H9 (cell line): ENCODE results near the gene STK38L. TPM values are rescaled to one million over a fixed set of nuclear protein-coding genes. Genes with fewer than 3 reads are reported as not detected.

ENCODE experiments used
- DNase-seq: peaks from one replicate; pipeline ENCODE4 v3.0.0-alpha.2; 2017
- H2AFZ ChIP-seq: one replicate; pipeline ENCODE4 v1.6.1; 2013; ENCODE audit warnings: mild to moderate bottlenecking, low read length, control low read depth, moderate library complexity
- H2AK5ac ChIP-seq: 2 replicates; pipeline ENCODE4 v1.6.1; 2013; ENCODE audit warnings: low read length, control low read depth, mixed read lengths; ENCODE audit not compliant: insufficient read length
- H2BK120ac ChIP-seq: one replicate; pipeline ENCODE4 v1.6.1; 2013; ENCODE audit warnings: low read depth, mild to moderate bottlenecking, low read length, control low read depth, inconsistent platforms; ENCODE audit not compliant: poor library complexity, severe bottlenecking
- H2BK12ac ChIP-seq: 2 replicates; pipeline ENCODE4 v1.6.1; 2013; ENCODE audit warnings: low read length, control low read depth, mixed read lengths, low read depth; ENCODE audit not compliant: insufficient read length
- H2BK15ac ChIP-seq: 2 replicates; pipeline ENCODE4 v1.6.1; 2013; ENCODE audit warnings: low read depth, low read length, control low read depth
- H2BK20ac ChIP-seq: one replicate; pipeline ENCODE4 v1.6.1; 2013; ENCODE audit warnings: low read depth, mild to moderate bottlenecking, low read length, control low read depth, inconsistent platforms; ENCODE audit not compliant: poor library complexity, severe bottlenecking
- H2BK5ac ChIP-seq: 2 replicates; pipeline ENCODE4 v1.6.1; 2013; ENCODE audit warnings: low read length, control low read depth, mixed read lengths; ENCODE audit not compliant: insufficient read length
- H3K14ac ChIP-seq: 2 replicates; pipeline ENCODE4 v1.6.1; 2013; ENCODE audit warnings: low read length, control low read depth; ENCODE audit not compliant: insufficient read depth
- H3K18ac ChIP-seq: 2 replicates; pipeline ENCODE4 v1.6.1; 2013; ENCODE audit warnings: low read depth, mild to moderate bottlenecking, mixed read lengths, low read length, control low read depth; ENCODE audit not compliant: insufficient read length
- H3K23ac ChIP-seq: 2 replicates; pipeline ENCODE4 v1.6.1; 2013; ENCODE audit warnings: low read length, control low read depth, mixed read lengths, low read depth; ENCODE audit not compliant: insufficient read length
- H3K23me2 ChIP-seq: 2 replicates; pipeline ENCODE4 v1.6.1; 2013; ENCODE audit warnings: low read depth, mild to moderate bottlenecking, mixed read lengths, low read length, control low read depth; ENCODE audit not compliant: insufficient read length, poor library complexity, severe bottlenecking
- H3K27ac ChIP-seq: 2 replicates; pipeline ENCODE4 v1.5.1; 2013; ENCODE audit warnings: low read length, control low read depth, mixed read lengths, low read depth; ENCODE audit not compliant: insufficient read length
- H3K27me3 ChIP-seq: 2 replicates; pipeline ENCODE4 v1.6.1; 2013; ENCODE audit warnings: low read length, control low read depth, inconsistent platforms; ENCODE audit not compliant: insufficient read depth
- H3K4ac ChIP-seq: 2 replicates; pipeline ENCODE4 v1.6.1; 2013; ENCODE audit warnings: low read depth, mild to moderate bottlenecking, control low read depth, inconsistent platforms, low read length, moderate library complexity
- H3K4me1 ChIP-seq: 2 replicates; pipeline ENCODE4 v1.6.1; 2013; ENCODE audit warnings: low read length, control low read depth, inconsistent platforms; ENCODE audit not compliant: insufficient read depth
- H3K4me2 ChIP-seq: 2 replicates; pipeline ENCODE4 v1.6.1; 2013; ENCODE audit warnings: low read length, control low read depth, mixed read lengths; ENCODE audit not compliant: insufficient read length, insufficient read depth
- H3K56ac ChIP-seq: 2 replicates; pipeline ENCODE4 v1.6.1; 2013; ENCODE audit warnings: low read depth, mild to moderate bottlenecking, mixed read lengths, low read length, control low read depth; ENCODE audit not compliant: insufficient read length
- H3K79me1 ChIP-seq: 2 replicates; pipeline ENCODE4 v1.6.1; 2013; ENCODE audit warnings: low read depth, mild to moderate bottlenecking, moderate library complexity, low read length, control low read depth, inconsistent platforms; ENCODE audit not compliant: insufficient read depth, poor library complexity, severe bottlenecking
- H3K79me2 ChIP-seq: 2 replicates; pipeline ENCODE4 v1.6.1; 2013; ENCODE audit warnings: low read length, control low read depth, inconsistent platforms; ENCODE audit not compliant: insufficient read depth
- H3K9ac ChIP-seq: 2 replicates; pipeline ENCODE4 v1.6.1; 2013; ENCODE audit warnings: low read length, control low read depth, mixed read lengths; ENCODE audit not compliant: insufficient read length; ENCODE audit errors: extremely low read depth
- H3K9me3 ChIP-seq: one replicate; pipeline ENCODE4 v1.6.1; 2013; ENCODE audit warnings: low read depth, low read length, inconsistent platforms; ENCODE audit not compliant: control insufficient read depth
- H3T11ph ChIP-seq: one replicate; pipeline ENCODE4 v1.6.1; 2013; ENCODE audit warnings: mild to moderate bottlenecking, low read length, control low read depth, inconsistent platforms
- H4K20me1 ChIP-seq: one replicate; pipeline ENCODE4 v1.6.1; 2013; ENCODE audit not compliant: control insufficient read depth, insufficient read length, insufficient read depth
- H4K5ac ChIP-seq: 2 replicates; pipeline ENCODE4 v1.6.1; 2013; ENCODE audit warnings: low read depth, mild to moderate bottlenecking, mixed read lengths, low read length, control low read depth; ENCODE audit not compliant: insufficient read length
- H4K8ac ChIP-seq: replicated peaks from 2 replicates; pipeline ENCODE4 v1.6.1; 2013; ENCODE audit warnings: low read length, control low read depth, mixed read lengths, low read depth; ENCODE audit not compliant: insufficient read length
- H4K91ac ChIP-seq: 2 replicates; pipeline ENCODE4 v1.6.1; 2013; ENCODE audit warnings: low read depth, mild to moderate bottlenecking, moderate library complexity, mixed read lengths, low read length, control low read depth; ENCODE audit not compliant: insufficient read length
- H3K27ac Mint-ChIP-seq, 3 experiments: 2 replicates in 2 of 3; 3 replicates in 1 of 3; pipeline ENCODE4 v1.8.0; 2020 to 2021; ENCODE audit warnings: mixed read lengths in 3 of 3, mild to moderate bottlenecking in 1 of 3, moderate library complexity in 1 of 3
- H3K27me3 Mint-ChIP-seq: 2 replicates; pipeline ENCODE4 v1.8.0; 2021; ENCODE audit warnings: low read depth, mild to moderate bottlenecking, moderate library complexity, mixed read lengths
- H3K36me3 Mint-ChIP-seq, 3 experiments: 2 replicates in 2 of 3; 3 replicates in 1 of 3; pipeline ENCODE4 v1.8.0; 2020 to 2021; ENCODE audit warnings: low read depth in 3 of 3, mixed read lengths in 3 of 3; ENCODE audit not compliant: insufficient read depth in 1 of 3
- H3K4me1 Mint-ChIP-seq, 2 experiments: 2 replicates each; pipeline ENCODE4 v1.8.0; 2020; ENCODE audit warnings: mixed read lengths in 2 of 2
- H3K4me3 Mint-ChIP-seq, 2 experiments: 2 replicates in 1 of 2; 3 replicates in 1 of 2; pipeline ENCODE4 v1.8.0; 2020 to 2021; ENCODE audit warnings: mild to moderate bottlenecking in 2 of 2, mixed read lengths in 2 of 2, moderate library complexity in 1 of 2
- H3K9me3 Mint-ChIP-seq, 2 experiments: 2 replicates in 1 of 2; 3 replicates in 1 of 2; pipeline ENCODE4 v1.8.0; 2020; ENCODE audit warnings: mild to moderate bottlenecking in 2 of 2, mixed read lengths in 2 of 2, moderate library complexity in 1 of 2
- WGBS: extraction: QIAGEN DNeasy Blood & Tissue Kit; methylation state at CpG from one replicate; pipeline ENCODE4 v1.1.7; 2013; ENCODE audit warnings: missing lambda C conversion rate, low lambda C conversion rate, mixed read lengths; ENCODE audit not compliant: insufficient read length; ENCODE audit errors: extremely low coverage; 5-methylcytosine and 5-hydroxymethylcytosine counted together
- total RNA-seq: library from RNA; stranded (reverse); gene quantifications from 2 replicates; pipeline ENCODE4 v1.2.1, GENCODE V29; 2021
- TF ChIP-seq, protein P1 (sequence below): fragments of 200-600 bp; sonication (generic); conservative IDR thresholded peaks from 3 replicates; pipeline ENCODE4 v1.8.0; 2021; ENCODE audit warnings: antibody characterized with exemption, mild to moderate bottlenecking

The STK38L gene
- total RNA-seq, 1 experiment from 2014 or later = 44.9 TPM

DNA sequence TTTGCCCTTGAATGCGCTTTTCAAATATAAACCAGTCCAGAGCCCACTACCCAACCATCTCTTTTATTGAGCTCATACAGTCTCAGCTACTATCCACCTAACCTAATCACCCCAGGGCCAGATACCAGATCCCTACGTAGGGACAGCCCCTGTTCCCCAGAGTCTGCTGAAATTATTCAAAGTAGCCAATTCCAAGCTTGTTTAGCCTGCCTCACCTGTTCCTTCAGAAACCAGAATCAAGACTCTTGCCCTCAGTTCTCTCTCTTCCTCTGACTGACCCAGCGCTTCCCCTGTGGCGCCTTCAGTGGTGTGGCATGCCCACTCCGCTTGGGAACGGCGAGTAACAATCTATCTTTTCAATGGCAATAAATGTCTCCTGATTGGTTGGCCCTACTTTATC, 107.4 kb downstream of the STK38L start:
- peaks cover 0 to 1% (median 0%) of the 10 kb centered on the region in 3 experiments; a peak in 2 of 7 replicates for H3K36me3 Mint-ChIP-seq
- Histone ChIP-seq H3K4ac (no peak overlapping the region), H3T11ph (no peak overlapping the region), H2BK12ac (no peak overlapping the region), H4K20me1 (no peaks in the 10 kb centered on the region), H2BK5ac (no peak overlapping the region), H3K27ac (no peak overlapping the region), H4K91ac (no peak overlapping the region), H3K9ac (no peak overlapping the region), H3K14ac (no peak overlapping the region), H3K23me2 (no peaks in the 10 kb centered on the region), H3K18ac (no peak overlapping the region), H3K79me2 (peaks cover 5% of the 10 kb centered on the region; the same call in 1 of the 2 replicates), H4K5ac (no peak overlapping the region), H2BK20ac (no peak overlapping the region), H3K27me3 (no peaks in the 10 kb centered on the region), H3K4me2 (no peak overlapping the region), H3K4me1 (peaks cover 2% of the 10 kb centered on the region; the same call in 1 of the 2 replicates), H3K9me3 (no peaks in the 10 kb centered on the region), H2BK120ac (no peak overlapping the region), H3K56ac (no peak overlapping the region), H2BK15ac (no peak overlapping the region), H2AK5ac (no peak overlapping the region), H2AFZ (no peak overlapping the region), H3K23ac (no peak overlapping the region), H4K8ac (no peak overlapping the region), H3K79me1 (peaks cover 5% of the 10 kb centered on the region)
- no peak overlapping the region; a peak in 1 of 5 replicates for H3K4me3 Mint-ChIP-seq
- no peaks in the 10 kb centered on the region for H3K9me3 Mint-ChIP-seq
- H3K27me3 Mint-ChIP-seq = no peaks in the 10 kb centered on the region
- DNase-seq = no peak
- no CpG with 5 or more reads among the region's 7 CpGs for WGBS
- TF ChIP-seq, protein P1, sequence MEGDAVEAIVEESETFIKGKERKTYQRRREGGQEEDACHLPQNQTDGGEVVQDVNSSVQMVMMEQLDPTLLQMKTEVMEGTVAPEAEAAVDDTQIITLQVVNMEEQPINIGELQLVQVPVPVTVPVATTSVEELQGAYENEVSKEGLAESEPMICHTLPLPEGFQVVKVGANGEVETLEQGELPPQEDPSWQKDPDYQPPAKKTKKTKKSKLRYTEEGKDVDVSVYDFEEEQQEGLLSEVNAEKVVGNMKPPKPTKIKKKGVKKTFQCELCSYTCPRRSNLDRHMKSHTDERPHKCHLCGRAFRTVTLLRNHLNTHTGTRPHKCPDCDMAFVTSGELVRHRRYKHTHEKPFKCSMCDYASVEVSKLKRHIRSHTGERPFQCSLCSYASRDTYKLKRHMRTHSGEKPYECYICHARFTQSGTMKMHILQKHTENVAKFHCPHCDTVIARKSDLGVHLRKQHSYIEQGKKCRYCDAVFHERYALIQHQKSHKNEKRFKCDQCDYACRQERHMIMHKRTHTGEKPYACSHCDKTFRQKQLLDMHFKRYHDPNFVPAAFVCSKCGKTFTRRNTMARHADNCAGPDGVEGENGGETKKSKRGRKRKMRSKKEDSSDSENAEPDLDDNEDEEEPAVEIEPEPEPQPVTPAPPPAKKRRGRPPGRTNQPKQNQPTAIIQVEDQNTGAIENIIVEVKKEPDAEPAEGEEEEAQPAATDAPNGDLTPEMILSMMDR = no peak
- H3K4me1 Mint-ChIP-seq = peaks cover 18 to 23% of the 10 kb centered on the region in 2 experiments
- H3K27ac Mint-ChIP-seq = peak overlapping the region in 2 of 3 experiments; percentile 7 to 23; a peak in 2 of 7 replicates
